Mesenchymal stem cell (in vitro differentiated cells and primary cell): ENCODE data around the gene ZSCAN5C.
A peak's percentile ranks its signal among the peaks of the same experiment; 100 is the strongest.
"Not testable (repeated sequence)": the region's sequence is repeated elsewhere in the genome, so short reads cannot be mapped to it uniquely, and the experiment has no call there.

Experiments
- DNase-seq: peaks from one replicate; pipeline ENCODE4 v3.0.0-alpha.2; 2013
- H2AFZ ChIP-seq: one replicate; pipeline ENCODE4 v1.6.1; 2013; ENCODE audit warnings: low read depth, mild to moderate bottlenecking, control low read depth, inconsistent platforms, low read length, moderate library complexity
- H2AK5ac ChIP-seq: 2 replicates; pipeline ENCODE4 v1.6.1; 2013; ENCODE audit warnings: low read length, moderate library complexity, mild to moderate bottlenecking, inconsistent platforms; ENCODE audit not compliant: severe bottlenecking
- H2BK120ac ChIP-seq: one replicate; pipeline ENCODE4 v1.6.1; 2013; ENCODE audit warnings: low read depth, mild to moderate bottlenecking, inconsistent platforms, low read length, moderate library complexity
- H2BK12ac ChIP-seq, 2 experiments: one replicate each; pipeline ENCODE4 v1.6.1; 2013; ENCODE audit warnings: inconsistent platforms in 2 of 2, low read length in 2 of 2, mild to moderate bottlenecking in 2 of 2, moderate library complexity in 2 of 2, control low read depth in 1 of 2
- H2BK15ac ChIP-seq: one replicate; pipeline ENCODE4 v1.6.1; 2013; ENCODE audit warnings: mild to moderate bottlenecking, low read depth, inconsistent platforms; ENCODE audit not compliant: poor library complexity, severe bottlenecking
- H2BK5ac ChIP-seq: 2 replicates; pipeline ENCODE4 v1.6.1; 2013; ENCODE audit warnings: low read depth, mild to moderate bottlenecking, low read length, control low read depth, inconsistent platforms; ENCODE audit not compliant: poor library complexity, severe bottlenecking
- H3K14ac ChIP-seq, 2 experiments: one replicate each; pipeline ENCODE4 v1.6.1; 2013; ENCODE audit warnings: inconsistent platforms in 2 of 2, low read length in 2 of 2, control low read depth in 1 of 2, mild to moderate bottlenecking in 1 of 2, moderate library complexity in 1 of 2
- H3K18ac ChIP-seq, 2 experiments: one replicate each; pipeline ENCODE4 v1.6.1; 2013; ENCODE audit warnings: inconsistent platforms in 2 of 2, low read length in 2 of 2, control low read depth in 1 of 2, low read depth in 1 of 2, mild to moderate bottlenecking in 1 of 2
- H3K23ac ChIP-seq, 2 experiments: one replicate each; pipeline ENCODE4 v1.6.1; 2013; ENCODE audit warnings: inconsistent platforms in 2 of 2, low read length in 2 of 2, mild to moderate bottlenecking in 2 of 2, moderate library complexity in 2 of 2, control low read depth in 1 of 2
- H3K27ac ChIP-seq: 2 replicates; pipeline ENCODE4 v1.5.1; 2013; ENCODE audit warnings: mild to moderate bottlenecking, moderate library complexity, low read length, control low read depth, inconsistent platforms; ENCODE audit not compliant: poor library complexity, severe bottlenecking
- H3K27me3 ChIP-seq, 2 experiments: 2 replicates each; pipeline versions ENCODE4 v1.6.1 to v1.7.0; 2013; ENCODE audit warnings: low read length in 2 of 2, mild to moderate bottlenecking in 2 of 2, moderate library complexity in 2 of 2, control low read depth in 1 of 2, inconsistent platforms in 1 of 2; ENCODE audit not compliant: control insufficient read depth in 1 of 2, insufficient read depth in 1 of 2
- H3K36me3 ChIP-seq, 2 experiments: 2 replicates each; pipeline versions ENCODE4 v1.6.1 to v1.7.0; 2013; ENCODE audit warnings: low read length in 2 of 2, control low read depth in 1 of 2, inconsistent platforms in 1 of 2, low read depth in 1 of 2, mild to moderate bottlenecking in 1 of 2; ENCODE audit not compliant: insufficient read depth in 2 of 2, control insufficient read depth in 1 of 2
- H3K4ac ChIP-seq, 2 experiments: one replicate each; pipeline ENCODE4 v1.6.1; 2013; ENCODE audit warnings: inconsistent platforms in 2 of 2, low read length in 2 of 2, mild to moderate bottlenecking in 2 of 2, moderate library complexity in 2 of 2, control low read depth in 1 of 2, low read depth in 1 of 2
- H3K4me1 ChIP-seq: 2 replicates; pipeline ENCODE4 v1.6.1; 2013; ENCODE audit warnings: low read depth, low read length, control low read depth; ENCODE audit not compliant: control insufficient read depth, insufficient read depth
- H3K4me2 ChIP-seq: 2 replicates; pipeline ENCODE4 v1.6.1; 2013; ENCODE audit warnings: low read length, mild to moderate bottlenecking, inconsistent platforms; ENCODE audit not compliant: poor library complexity, severe bottlenecking
- H3K4me3 ChIP-seq, 2 experiments: 2 replicates each; pipeline versions ENCODE4 v1.5.1 to v1.7.0; 2013; ENCODE audit warnings: low read length in 2 of 2, mild to moderate bottlenecking in 2 of 2, control low read depth in 1 of 2, low read depth in 1 of 2; ENCODE audit not compliant: insufficient read depth in 1 of 2
- H3K79me1 ChIP-seq: replicated peaks from 2 replicates; pipeline ENCODE4 v1.6.1; 2013; ENCODE audit warnings: mild to moderate bottlenecking, control low read depth, low read length, inconsistent platforms; ENCODE audit not compliant: poor library complexity, severe bottlenecking
- H3K9ac ChIP-seq: 2 replicates; pipeline ENCODE4 v1.7.0; 2013; ENCODE audit warnings: mild to moderate bottlenecking, low read length, moderate library complexity
- H3K9me3 ChIP-seq: 2 replicates; pipeline ENCODE4 v1.7.0; 2013; ENCODE audit warnings: mild to moderate bottlenecking, low read length; ENCODE audit not compliant: control insufficient read depth
- H4K8ac ChIP-seq: one replicate; pipeline ENCODE4 v1.6.1; 2013; ENCODE audit warnings: inconsistent platforms, mild to moderate bottlenecking, low read length, moderate library complexity
- H4K91ac ChIP-seq: one replicate; pipeline ENCODE4 v1.6.1; 2013; ENCODE audit warnings: mild to moderate bottlenecking, low read length, inconsistent platforms
- WGBS: methylation state at CpG from one replicate; pipeline ENCODE4 v1.1.7; 2013; ENCODE audit warnings: mixed read lengths; 5-methylcytosine and 5-hydroxymethylcytosine counted together

The ZSCAN5C gene

GRCh38 chr19:56170261-56170660, 31.8 kb upstream of the ZSCAN5C start:
- no peaks in the 10 kb centered on the region for H3K9me3 ChIP-seq
- H2AK5ac ChIP-seq = no peak overlapping the region
- H2BK5ac ChIP-seq = no peak overlapping the region
- H3K79me1 ChIP-seq = no peaks in the 10 kb centered on the region
- peaks cover 2% of the 10 kb centered on the region for H3K4me1 ChIP-seq
- no peak overlapping the region for H3K4ac ChIP-seq
- H2BK15ac ChIP-seq = no peak overlapping the region
- peaks cover 0 to 24% of the 10 kb centered on the region in 2 experiments for H3K27me3 ChIP-seq
- H3K23ac ChIP-seq = no peak overlapping the region
- H3K4me3 ChIP-seq = no peak overlapping the region
- no peak overlapping the region for H3K18ac ChIP-seq
- H2BK12ac ChIP-seq = no peak overlapping the region
- peak; percentile 28 for DNase-seq
- no peak overlapping the region for H2AFZ ChIP-seq
- no peak overlapping the region for H2BK120ac ChIP-seq
- H3K14ac ChIP-seq = peak overlapping the region in 1 of 2 experiments; percentile 36
- H3K4me2 ChIP-seq = no peak overlapping the region
- H3K36me3 ChIP-seq = no peaks in the 10 kb centered on the region
- H4K8ac ChIP-seq = no peak overlapping the region
- no peak overlapping the region for H3K27ac ChIP-seq
- 61% methylated on average over 14 of the region's 14 CpGs for WGBS
- no peak overlapping the region for H4K91ac ChIP-seq
- H3K9ac ChIP-seq = no peak overlapping the region

- no peak overlapping the region for H2BK5ac ChIP-seq
- no peak overlapping the region for H3K27ac ChIP-seq
- no peak overlapping the region for H2BK120ac ChIP-seq
- WGBS = 26% methylated on average over 4 of the region's 9 CpGs
- no peak overlapping the region for H3K23ac ChIP-seq
- no peak overlapping the region for H3K9ac ChIP-seq
- no peak overlapping the region for H3K4ac ChIP-seq
- no peak overlapping the region for H3K4me2 ChIP-seq
- no peaks in the 10 kb centered on the region for H3K79me1 ChIP-seq
- no peak overlapping the region for H2AFZ ChIP-seq
- H4K8ac ChIP-seq = no peak overlapping the region
- H2BK15ac ChIP-seq = no peak overlapping the region
- no peaks in the 10 kb centered on the region for H3K9me3 ChIP-seq
- no peak overlapping the region for H3K14ac ChIP-seq
- no peaks in the 10 kb centered on the region for H3K36me3 ChIP-seq
- H4K91ac ChIP-seq = no peak overlapping the region
- no peak overlapping the region for H2BK12ac ChIP-seq
- H2AK5ac ChIP-seq = no peak overlapping the region
- H3K27me3 ChIP-seq = peaks cover 0 to 51% of the 10 kb centered on the region in 2 experiments
- DNase-seq = no peak
- H3K4me1 ChIP-seq = peaks cover 2% of the 10 kb centered on the region
- H3K4me3 ChIP-seq = no peak overlapping the region
- no peak overlapping the region for H3K18ac ChIP-seq
Measured at GRCh38 chr19:56174086-56174485, 28.0 kb upstream of the ZSCAN5C start.

- no peak overlapping the region for H3K23ac ChIP-seq
- H2AFZ ChIP-seq = no peak overlapping the region
- H4K8ac ChIP-seq = no peak overlapping the region
- peaks cover 0 to 51% of the 10 kb centered on the region in 2 experiments for H3K27me3 ChIP-seq
- no peak overlapping the region for H2AK5ac ChIP-seq
- H2BK15ac ChIP-seq = no peak overlapping the region
- H3K9me3 ChIP-seq = no peaks in the 10 kb centered on the region
- H2BK5ac ChIP-seq = no peak overlapping the region
- no peak overlapping the region for H3K14ac ChIP-seq
- no peak overlapping the region for H2BK12ac ChIP-seq
- no peak for DNase-seq
- 81% methylated on average over 11 of the region's 11 CpGs for WGBS
- peaks cover 2% of the 10 kb centered on the region for H3K4me1 ChIP-seq
- no peak overlapping the region for H3K27ac ChIP-seq
- H3K4me3 ChIP-seq = no peak overlapping the region
- no peaks in the 10 kb centered on the region for H3K79me1 ChIP-seq
- no peak overlapping the region for H2BK120ac ChIP-seq
- H3K4ac ChIP-seq = no peak overlapping the region
- no peak overlapping the region for H4K91ac ChIP-seq
- H3K4me2 ChIP-seq = no peak overlapping the region
- H3K18ac ChIP-seq = no peak overlapping the region
- H3K9ac ChIP-seq = no peak overlapping the region
- H3K36me3 ChIP-seq = no peaks in the 10 kb centered on the region
Measured at GRCh38 chr19:56174550-56174949, 27.5 kb upstream of the ZSCAN5C start.

GRCh38 chr19:56175861-56176307, 26.2 kb upstream of the ZSCAN5C start, which contains the start of gene GALP:
Gene GALP (plus strand): TSS chr19:56176008. CDS start chr19:56177109, 1,101 bp downstream.
- not testable (repeated sequence) for H3K27ac ChIP-seq, H3K4me2 ChIP-seq, H3K9ac ChIP-seq, H4K8ac ChIP-seq, H2BK12ac ChIP-seq, H3K4me3 ChIP-seq, H3K23ac ChIP-seq, H3K79me1 ChIP-seq, H2AFZ ChIP-seq, H3K4ac ChIP-seq, H3K36me3 ChIP-seq, H4K91ac ChIP-seq, DNase-seq, H3K18ac ChIP-seq, H2BK15ac ChIP-seq, H2AK5ac ChIP-seq, H3K14ac ChIP-seq, H2BK5ac ChIP-seq, H2BK120ac ChIP-seq, H3K4me1 ChIP-seq, H3K9me3 ChIP-seq
- 59% methylated on average over 14 of the region's 15 CpGs for WGBS
- peaks cover 0 to 51% of the 10 kb centered on the region in 2 experiments for H3K27me3 ChIP-seq
